ENCODE data around the gene KIF24. TPM values are rescaled to one million over a fixed set of nuclear protein-coding genes. Genes with fewer than 3 reads are reported as not detected.
"Not testable (repeated sequence)": the region's sequence is repeated elsewhere in the genome, so short reads cannot be mapped to it uniquely, and the experiment has no call there.

KIF24 gene
- total and polyA plus RNA-seq, 10 donors: 0.15 to 1.8 (median 0.64) TPM

DNA sequence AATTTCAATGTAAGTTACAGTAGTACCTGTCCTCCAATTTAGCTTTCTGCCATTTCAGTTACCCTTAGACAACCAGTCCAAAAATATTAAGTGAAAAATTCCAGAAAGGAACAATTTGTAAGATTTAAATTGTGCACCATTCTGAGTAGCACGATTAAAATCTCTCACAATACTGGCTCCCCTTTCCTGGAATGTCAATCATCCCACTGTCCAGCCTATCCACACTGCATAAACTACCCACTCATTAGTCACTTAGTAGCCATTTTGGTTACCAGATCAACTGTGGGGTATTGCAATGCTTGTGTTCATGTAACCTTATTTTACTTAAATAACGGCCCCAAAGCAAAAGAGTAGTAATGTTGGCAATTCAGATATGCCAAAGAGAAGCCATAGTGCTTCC lies 11.6 kb downstream of the KIF24 start:
- Histone ChIP-seq H3K4me1 (no peaks in the 10 kb centered on the region), H3K4me3 (no peak overlapping the region), H3K27me3 (replicated peaks in 1 of 7) (no peaks in the 10 kb centered on the region), H3K9me3 (no peaks in the 10 kb centered on the region), H3K27ac (no peak overlapping the region), H3K36me3 (no peaks in the 10 kb centered on the region)
- intact Hi-C loops (cut with DNase I; ENCODE audit: low total_unique reads): no loop called here
- DNase-seq: no peak
- 83 to 96% (median 88%) methylated on average over 2 of the region's 2 CpGs for WGBS, 5 donors
- TF ChIP-seq, protein P1, sequence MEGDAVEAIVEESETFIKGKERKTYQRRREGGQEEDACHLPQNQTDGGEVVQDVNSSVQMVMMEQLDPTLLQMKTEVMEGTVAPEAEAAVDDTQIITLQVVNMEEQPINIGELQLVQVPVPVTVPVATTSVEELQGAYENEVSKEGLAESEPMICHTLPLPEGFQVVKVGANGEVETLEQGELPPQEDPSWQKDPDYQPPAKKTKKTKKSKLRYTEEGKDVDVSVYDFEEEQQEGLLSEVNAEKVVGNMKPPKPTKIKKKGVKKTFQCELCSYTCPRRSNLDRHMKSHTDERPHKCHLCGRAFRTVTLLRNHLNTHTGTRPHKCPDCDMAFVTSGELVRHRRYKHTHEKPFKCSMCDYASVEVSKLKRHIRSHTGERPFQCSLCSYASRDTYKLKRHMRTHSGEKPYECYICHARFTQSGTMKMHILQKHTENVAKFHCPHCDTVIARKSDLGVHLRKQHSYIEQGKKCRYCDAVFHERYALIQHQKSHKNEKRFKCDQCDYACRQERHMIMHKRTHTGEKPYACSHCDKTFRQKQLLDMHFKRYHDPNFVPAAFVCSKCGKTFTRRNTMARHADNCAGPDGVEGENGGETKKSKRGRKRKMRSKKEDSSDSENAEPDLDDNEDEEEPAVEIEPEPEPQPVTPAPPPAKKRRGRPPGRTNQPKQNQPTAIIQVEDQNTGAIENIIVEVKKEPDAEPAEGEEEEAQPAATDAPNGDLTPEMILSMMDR (IDR thresholded peaks at IDR 0.05 in 8 of 11, conservative IDR thresholded peaks at IDR 0.05 in 3 of 11): no peak
- no peak for TF ChIP-seq POLR2AphosphoS5 (IDR thresholded peaks at IDR 0.05)
- no peak for TF ChIP-seq POLR2A (IDR thresholded peaks at IDR 0.05)

DNA sequence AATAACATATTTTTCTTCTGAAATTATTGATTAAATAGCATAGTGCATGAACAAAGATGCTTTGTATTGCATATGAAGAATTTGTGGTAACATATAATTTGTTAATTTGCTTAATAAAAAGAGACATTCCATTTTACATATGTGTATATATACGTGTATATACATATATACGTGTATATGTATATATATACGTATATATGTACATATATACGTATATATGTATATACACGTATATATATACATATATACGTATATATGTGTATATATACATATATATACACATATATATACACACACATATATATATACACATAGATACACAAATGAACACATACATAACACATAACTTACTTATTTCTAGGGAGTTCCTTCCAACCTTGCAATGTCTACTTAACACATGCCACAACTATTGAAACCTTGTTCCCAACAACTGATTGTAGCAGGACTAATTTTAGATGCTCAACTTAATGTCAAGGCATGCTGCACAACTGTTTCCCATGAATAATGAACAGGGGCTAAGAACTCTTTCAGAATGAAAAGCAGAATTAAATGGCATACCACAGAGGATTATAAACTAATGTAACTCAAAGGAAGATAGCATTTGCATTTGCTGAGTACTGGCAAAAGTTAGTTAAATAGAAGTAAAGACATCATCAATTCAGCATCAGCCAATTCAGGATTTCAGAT lies 17.4 kb downstream of the KIF24 start:
- WGBS, 5 donors: 91 to 98% (median 93%) methylated on average over 6 of the region's 6 CpGs
- H3K9me3 ChIP-seq: no peaks in the 10 kb centered on the region
- no peak overlapping the region for H3K4me3 ChIP-seq
- H3K27me3 ChIP-seq (replicated peaks in 1 of 7): no peaks in the 10 kb centered on the region
- no peaks in the 10 kb centered on the region for H3K36me3 ChIP-seq
- H3K4me1 ChIP-seq: no peaks in the 10 kb centered on the region
- intact Hi-C loops (cut with DNase I; ENCODE audit: low total_unique reads): no loop called here
- no peak overlapping the region for H3K27ac ChIP-seq
- no peak for DNase-seq
- TF ChIP-seq POLR2AphosphoS5 (IDR thresholded peaks at IDR 0.05) (no peak), POLR2A (IDR thresholded peaks at IDR 0.05) (no peak)
- TF ChIP-seq, protein P1 (IDR thresholded peaks at IDR 0.05 in 8 of 11, conservative IDR thresholded peaks at IDR 0.05 in 3 of 11): no peak

- intact Hi-C loops (cut with DNase I; ENCODE audit: low total_unique reads): no loop called here
- Histone ChIP-seq H3K27me3 (replicated peaks in 1 of 7) (no peaks in the 10 kb centered on the region), H3K27ac (no peak overlapping the region), H3K36me3 (no peaks in the 10 kb centered on the region), H3K4me3 (no peak overlapping the region), H3K9me3 (no peaks in the 10 kb centered on the region), H3K4me1 (no peaks in the 10 kb centered on the region)
- 98 to 100% (median 100%) methylated on average over 1 of the region's 1 CpG for whole genome bisulfite sequencing, 5 donors
- no peak for DNase-seq
- TF ChIP-seq, protein P1 (IDR thresholded peaks at IDR 0.05 in 8 of 11, conservative IDR thresholded peaks at IDR 0.05 in 3 of 11): no peak
- TF ChIP-seq POLR2A (IDR thresholded peaks at IDR 0.05): no peak
- TF ChIP-seq POLR2AphosphoS5 (IDR thresholded peaks at IDR 0.05): no peak
These were observed 18.9 kb downstream of the KIF24 start for GRCh38 chr9:34310215-34310614.

DNA sequence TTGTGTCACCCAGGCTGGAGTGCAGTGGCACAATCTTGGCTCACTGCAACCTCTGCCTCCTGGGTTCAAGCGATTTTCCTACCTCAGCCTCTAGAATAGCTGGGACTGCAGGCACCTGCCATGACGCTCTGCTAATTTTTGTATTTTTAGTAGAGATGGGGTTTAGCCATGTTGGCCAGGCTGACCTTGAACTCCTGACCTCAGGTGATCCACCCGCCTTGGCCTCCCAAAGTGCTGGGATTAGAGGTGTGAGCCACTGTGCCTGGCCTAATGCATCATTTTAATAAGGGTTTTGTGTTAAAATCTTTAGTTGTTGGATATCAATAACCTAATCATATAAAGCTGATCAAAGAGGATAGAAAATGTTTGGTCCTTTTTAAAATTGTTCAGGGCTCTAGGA lies 20.8 kb downstream of the KIF24 start:
- H3K4me1 ChIP-seq; H3K36me3 ChIP-seq; H3K4me3 ChIP-seq; H3K27me3 ChIP-seq (replicated peaks in 1 of 7); intact Hi-C loops (cut with DNase I; ENCODE audit: low total_unique reads); H3K27ac ChIP-seq; H3K9me3 ChIP-seq; DNase-seq: not testable (repeated sequence)
- WGBS, 5 donors: 94 to 100% (median 98%) methylated on average over 3 of the region's 3 CpGs

GRCh38 chr9:34301064-34301463 lies 28.0 kb downstream of the KIF24 start:
- not testable (repeated sequence) for H3K27me3 ChIP-seq (replicated peaks in 1 of 7)
- 91 to 95% (median 94%) methylated on average over 7 of the region's 7 CpGs for WGBS, 5 donors

More at GRCh38 chr9:34301064-34301463, 28.0 kb downstream of the KIF24 start:
- H3K9me3 ChIP-seq; DNase-seq; H3K4me1 ChIP-seq; H3K36me3 ChIP-seq; H3K27ac ChIP-seq; intact Hi-C loops (cut with DNase I; ENCODE audit: low total_unique reads); H3K4me3 ChIP-seq: not testable (repeated sequence)
